Measurements from ENCODE around the gene RPL39. TPM values are rescaled to one million over a fixed set of nuclear protein-coding genes. Genes with fewer than 3 reads are reported as not detected.

Gene RPL39
- total and polyA plus RNA-seq, 2 experiments from 2014 or later, result 687 to 8,635 TPM

GRCh38 chrX:119760026-119760877, 31.2 kb downstream of the RPL39 start:
- TF ChIP-seq EZH2phosphoT487 (IDR thresholded peaks at IDR 0.05; ENCODE audit: low read depth, severe bottlenecking, unreplicated experiment) (no peak), EZH2 (IDR thresholded peaks at IDR 0.05; ENCODE audit: borderline replicate concordance) (no peak), CTCF (IDR thresholded peaks at IDR 0.05; ENCODE audit: poor library complexity) (no peak)
- Histone ChIP-seq H3K27me3 (no peaks in the 10 kb centered on the region), H3K79me2 (no peaks in the 10 kb centered on the region), H2AFZ (no peak overlapping the region), H3K27ac (no peak overlapping the region), H3K4me3 (no peak overlapping the region), H3K4me2 (no peak overlapping the region), H3K36me3 (replicated peaks; ENCODE audit: insufficient read depth, low read depth) (no peaks in the 10 kb centered on the region), H3K9me2 (replicated peaks; ENCODE audit: insufficient read depth) (no peaks in the 10 kb centered on the region), H3K4me1 (ENCODE audit: insufficient read depth) (no peaks in the 10 kb centered on the region), H4K20me1 (ENCODE audit: insufficient read depth, poor library complexity, severe bottlenecking) (no peaks in the 10 kb centered on the region), H3K9me3 (ENCODE audit: low read depth) (no peaks in the 10 kb centered on the region)
- WGBS (ENCODE audit: low lambda C conversion rate, missing lambda C conversion rate), result 80% methylated on average over 18 of the region's 18 CpGs
- DNase-seq (ENCODE audit: low spot score), result no peak

GRCh38 chrX:119759248-119759766, 32.1 kb downstream of the RPL39 start:
- Histone ChIP-seq H3K9me2 (replicated peaks; ENCODE audit: insufficient read depth) (no peaks in the 10 kb centered on the region), H3K79me2 (no peaks in the 10 kb centered on the region), H2AFZ (peak overlapping the region; percentile 52), H3K4me3 (peak overlapping the region; percentile 23), H3K27me3 (no peaks in the 10 kb centered on the region), H3K27ac (no peak overlapping the region), H3K4me2 (peak overlapping the region; percentile 84), H3K9me3 (ENCODE audit: low read depth) (no peaks in the 10 kb centered on the region), H4K20me1 (ENCODE audit: insufficient read depth, poor library complexity, severe bottlenecking) (no peaks in the 10 kb centered on the region), H3K4me1 (ENCODE audit: insufficient read depth) (no peaks in the 10 kb centered on the region), H3K36me3 (replicated peaks; ENCODE audit: insufficient read depth, low read depth) (no peaks in the 10 kb centered on the region)
- 55% methylated on average over 43 of the region's 44 CpGs for WGBS (ENCODE audit: low lambda C conversion rate, missing lambda C conversion rate)
- TF ChIP-seq EZH2 (IDR thresholded peaks at IDR 0.05; ENCODE audit: borderline replicate concordance) (no peak), EZH2phosphoT487 (IDR thresholded peaks at IDR 0.05; ENCODE audit: low read depth, severe bottlenecking, unreplicated experiment) (no peak), CTCF (IDR thresholded peaks at IDR 0.05; ENCODE audit: poor library complexity) (no peak)
- no peak for DNase-seq (ENCODE audit: low spot score)

- 37% methylated on average over 34 of the region's 54 CpGs for WGBS (ENCODE audit: low lambda C conversion rate, missing lambda C conversion rate)
- H3K9me2 ChIP-seq (replicated peaks; ENCODE audit: insufficient read depth), result no peaks in the 10 kb centered on the region
- H3K4me2 ChIP-seq, result peak overlapping the region; percentile 84
- H3K4me3 ChIP-seq, result peak overlapping the region; percentile 23
- H3K36me3 ChIP-seq (replicated peaks; ENCODE audit: insufficient read depth, low read depth), result no peaks in the 10 kb centered on the region
- peak overlapping the region; percentile 52 for H2AFZ ChIP-seq
- H3K9me3 ChIP-seq (ENCODE audit: low read depth), result no peaks in the 10 kb centered on the region
- TF ChIP-seq EZH2 (IDR thresholded peaks at IDR 0.05; ENCODE audit: borderline replicate concordance), result no peak
- TF ChIP-seq EZH2phosphoT487 (IDR thresholded peaks at IDR 0.05; ENCODE audit: low read depth, severe bottlenecking, unreplicated experiment), result no peak
- no peak for TF ChIP-seq CTCF (IDR thresholded peaks at IDR 0.05; ENCODE audit: poor library complexity)
- H3K79me2 ChIP-seq, result no peaks in the 10 kb centered on the region
- H4K20me1 ChIP-seq (ENCODE audit: insufficient read depth, poor library complexity, severe bottlenecking), result no peaks in the 10 kb centered on the region
- no peaks in the 10 kb centered on the region for H3K4me1 ChIP-seq (ENCODE audit: insufficient read depth)
- peak overlapping the region; percentile 80 for H3K27ac ChIP-seq
- DNase-seq (ENCODE audit: low spot score), result peak; percentile 54
- no peaks in the 10 kb centered on the region for H3K27me3 ChIP-seq
Measured at GRCh38 chrX:119758731-119759247, 32.6 kb downstream of the RPL39 start.

All from hepatocyte (in vitro differentiated cells).